ENCODE results near the gene TMEM94.

- TF ChIP-seq CTCF (IDR thresholded peaks at IDR 0.05) (no peak), POLR2A (IDR thresholded peaks at IDR 0.05) (no peak), EP300 (IDR thresholded peaks at IDR 0.05) (no peak)
Observed at GRCh38 chr17:75502721-75503329, 46.4 kb downstream of the TMEM94 start.

Data from gastroesophageal sphincter (tissue), 3 donors.